Pons (tissue), 1 donor: Measurements from ENCODE around the gene PSMC3IP.

Source experiments
- DNase-seq: peaks from one replicate; pipeline ENCODE4 v3.0.0-alpha.2; 2016; ENCODE audit warnings: low spot score

The PSMC3IP gene

GRCh38 chr17:42537826-42538451, 39.6 kb downstream of the PSMC3IP start:
- no peak for DNase-seq

- DNase-seq, result no peak
Observed at GRCh38 chr17:42537156-42537805, 40.2 kb downstream of the PSMC3IP start.

GRCh38 chr17:42536372-42537155, 41.0 kb downstream of the PSMC3IP start:
- DNase-seq, result no peak

- DNase-seq, result peak; percentile 93
Observed at GRCh38 chr17:42536048-42536371, 41.5 kb downstream of the PSMC3IP start, which contains the start of gene NAGLU. NAGLU (plus strand) TSS chr17:42536241; CDS start chr17:42536273, 32 bp downstream.

GRCh38 chr17:42535155-42536047, 42.1 kb downstream of the PSMC3IP start:
- no peak for DNase-seq

GRCh38 chr17:42531455-42532354, 45.8 kb downstream of the PSMC3IP start:
- no peak for DNase-seq

- no peak for DNase-seq
Observed at GRCh38 chr17:42530952-42531454, 46.5 kb downstream of the PSMC3IP start.

- DNase-seq, result no peak
Observed at GRCh38 chr17:42529061-42529460, 48.5 kb downstream of the PSMC3IP start.

- DNase-seq, result no peak
Observed at GRCh38 chr17:42527932-42528331, 49.6 kb downstream of the PSMC3IP start.

- DNase-seq, result no peak
Observed at GRCh38 chr17:42526031-42526444, 51.5 kb downstream of the PSMC3IP start.

GRCh38 chr17:42525221-42525620, 52.3 kb downstream of the PSMC3IP start:
- DNase-seq, result no peak

GRCh38 chr17:42522798-42523278, 54.7 kb downstream of the PSMC3IP start:
- no peak for DNase-seq
